ENCODE measurements around the gene MFAP1. TPM values are rescaled to one million over a fixed set of nuclear protein-coding genes. Genes with fewer than 3 reads are reported as not detected.

The MFAP1 gene
- total RNA-seq, 4 donors from 2014 or later = 14.5 to 23.5 (median 17.3) TPM

- DNase-seq (ENCODE audit: low spot score in 2 of 2) = no peak
- no peak overlapping the region for H3K4me3 ChIP-seq (ENCODE audit: low read depth, poor library complexity, severe bottlenecking)
- intact Hi-C loops (cut with DNase I; ENCODE audit: low total_unique reads) = no loop called here
- 87% methylated on average over 1 of the region's 1 CpG for WGBS, 2 donors
- no peak for TF ChIP-seq POLR2A (IDR thresholded peaks at IDR 0.05)
- TF ChIP-seq CTCF (IDR thresholded peaks at IDR 0.05) = no peak
Measured at GRCh38 chr15:43779016-43779415, 45.5 kb downstream of the MFAP1 start.

GRCh38 chr15:43777267-43777914 lies 47.1 kb downstream of the MFAP1 start:
- peak overlapping the region; percentile 61 for H3K4me3 ChIP-seq (ENCODE audit: low read depth, poor library complexity, severe bottlenecking)
- 0 to 2% methylated on average over 26 to 27 of the region's 31 CpGs for WGBS, 2 donors
- TF ChIP-seq POLR2A (IDR thresholded peaks at IDR 0.05) (no peak), CTCF (IDR thresholded peaks at IDR 0.05) (peak in 1 of 3 donors; percentile 46)
- DNase-seq (ENCODE audit: low spot score in 2 of 2) = peak; percentile 76 to 97
- intact Hi-C loops (cut with DNase I; ENCODE audit: low total_unique reads) = no loop called here

- 0 to 2% methylated on average over 10 to 18 of the region's 41 CpGs for WGBS, 2 donors
- no peak for TF ChIP-seq CTCF (IDR thresholded peaks at IDR 0.05)
- TF ChIP-seq POLR2A (IDR thresholded peaks at IDR 0.05) = no peak
- DNase-seq (ENCODE audit: low spot score in 2 of 2) = peak; percentile 73 to 94
- peak within 1 kb of the TSS; percentile 61 for H3K4me3 ChIP-seq (ENCODE audit: low read depth, poor library complexity, severe bottlenecking)
- intact Hi-C loops (cut with DNase I; ENCODE audit: low total_unique reads) = no loop called here
Measured at GRCh38 chr15:43776718-43777266, 47.7 kb downstream of the MFAP1 start, which contains the start of gene ELL3. TSS of gene ELL3 (minus strand) at chr15:43776966. CDS start at chr15:43776901, 65 bp downstream.

GRCh38 chr15:43776101-43776717 lies 48.3 kb downstream of the MFAP1 start:
- H3K4me3 ChIP-seq (ENCODE audit: low read depth, poor library complexity, severe bottlenecking) = peak overlapping the region; percentile 61
- peak in 1 of 2 donors; percentile 91 for DNase-seq (ENCODE audit: low spot score in 2 of 2)
- no peak for TF ChIP-seq CTCF (IDR thresholded peaks at IDR 0.05)
- TF ChIP-seq POLR2A (IDR thresholded peaks at IDR 0.05) = no peak
- intact Hi-C loops (cut with DNase I; ENCODE audit: low total_unique reads) = no loop called here
- WGBS, 2 donors = 28 to 33% methylated on average over 30 to 31 of the region's 35 CpGs

GRCh38 chr15:43775411-43775965 lies 49.0 kb downstream of the MFAP1 start:
- WGBS, 2 donors = 65 to 100% methylated on average over 1 of the region's 1 CpG
- DNase-seq (ENCODE audit: low spot score in 2 of 2) = peak in 1 of 2 donors; percentile 51
- intact Hi-C loops (cut with DNase I; ENCODE audit: low total_unique reads) = no loop called here
- TF ChIP-seq POLR2A (IDR thresholded peaks at IDR 0.05) (no peak), CTCF (IDR thresholded peaks at IDR 0.05) (no peak)
- no peak overlapping the region for H3K4me3 ChIP-seq (ENCODE audit: low read depth, poor library complexity, severe bottlenecking)
